OCI-LY1 (cell line): ENCODE measurements around the gene C2orf72.
"Not testable (repeated sequence)": the region's sequence is repeated elsewhere in the genome, so short reads cannot be mapped to it uniquely, and the experiment has no call there.

ENCODE experiments used
- H2AFZ ChIP-seq: fragments of 200-600 bp; sonication (generic), shearing (Covaris generic); 2 replicates; pipeline ENCODE4 v1.6.0; 2014; ENCODE audit warnings: antibody characterized with exemption, mild to moderate bottlenecking, low read length
- H3F3A ChIP-seq: fragments of 200-600 bp; sonication (generic), shearing (Covaris generic); 2 replicates; pipeline ENCODE4 v1.6.0; 2014; ENCODE audit warnings: mild to moderate bottlenecking, antibody characterized with exemption, low read length, moderate library complexity; ENCODE audit not compliant: insufficient read depth
- H3K27ac ChIP-seq: fragments of 200-600 bp; sonication (generic); 2 replicates; pipeline ENCODE4 v1.5.1; 2014; ENCODE audit warnings: low read length, mixed run types, mild to moderate bottlenecking, low read depth; ENCODE audit not compliant: poor library complexity, severe bottlenecking
- H3K27me3 ChIP-seq: fragments of 200-600 bp; sonication (generic); 2 replicates; pipeline ENCODE4 v1.6.0; 2014; ENCODE audit warnings: antibody characterized with exemption, mild to moderate bottlenecking, low read length, moderate library complexity; ENCODE audit not compliant: insufficient read depth
- H3K36me3 ChIP-seq: fragments of 200-600 bp; sonication (generic); 2 replicates; pipeline ENCODE4 v1.6.1; 2014; ENCODE audit warnings: mild to moderate bottlenecking, antibody characterized with exemption, low read length, moderate library complexity, mixed read lengths; ENCODE audit not compliant: insufficient read depth
- H3K4me1 ChIP-seq: fragments of 200-600 bp; sonication (generic); 2 replicates; pipeline ENCODE4 v1.5.1; 2014; ENCODE audit warnings: mild to moderate bottlenecking, low read length, moderate library complexity; ENCODE audit not compliant: insufficient read depth, severe bottlenecking
- H3K4me2 ChIP-seq: fragments of 200-600 bp; sonication (generic), shearing (Covaris generic); 2 replicates; pipeline ENCODE4 v1.6.1; 2014; ENCODE audit warnings: low read length
- H3K4me3 ChIP-seq: fragments of 200-600 bp; sonication (generic); 2 replicates; pipeline ENCODE4 v1.5.1; 2014; ENCODE audit warnings: low read length, low read depth, mild to moderate bottlenecking, mixed read lengths; ENCODE audit not compliant: poor library complexity, severe bottlenecking
- H3K79me2 ChIP-seq: fragments of 200-600 bp; shearing (Covaris generic); 2 replicates; pipeline ENCODE4 v1.6.1; 2016; ENCODE audit warnings: mixed run types, low read length, mixed read lengths; ENCODE audit not compliant: insufficient read depth
- H3K9ac ChIP-seq: fragments of 200-600 bp; sonication (generic), shearing (Covaris generic); 2 replicates; pipeline ENCODE4 v1.6.1; 2014; ENCODE audit warnings: mild to moderate bottlenecking, low read length, mixed read lengths
- H3K9me2 ChIP-seq: fragments of 200-600 bp; sonication (generic), shearing (Covaris generic); 2 replicates; pipeline ENCODE4 v1.6.1; 2014; ENCODE audit warnings: low read depth, mild to moderate bottlenecking, low read length, mixed read lengths
- H3K9me3 ChIP-seq: fragments of 200-600 bp; shearing (Covaris generic); 2 replicates; pipeline ENCODE4 v1.6.1; 2014; ENCODE audit warnings: low read length, mixed read lengths
- H4K20me1 ChIP-seq: fragments of 200-600 bp; sonication (generic), shearing (Covaris generic); 2 replicates; pipeline ENCODE4 v1.6.0; 2016; ENCODE audit warnings: mild to moderate bottlenecking, low read length; ENCODE audit not compliant: insufficient read depth
- EZH2 ChIP-seq: fragments of 200-600 bp; sonication (generic), shearing (Covaris generic); IDR thresholded peaks from 2 replicates; pipeline ENCODE4 v1.8.0; 2017; ENCODE audit warnings: borderline replicate concordance, mixed run types, mild to moderate bottlenecking, antibody characterized with exemption, low read length, moderate library complexity, mixed read lengths
- TF ChIP-seq, protein P1 (sequence below): fragments of 200-600 bp; sonication (generic), shearing (Covaris generic); IDR thresholded peaks from 2 replicates; pipeline ENCODE4 v1.5.1; 2017; ENCODE audit warnings: mild to moderate bottlenecking, antibody characterized with exemption, low read length, moderate library complexity, mixed read lengths

Gene C2orf72

DNA sequence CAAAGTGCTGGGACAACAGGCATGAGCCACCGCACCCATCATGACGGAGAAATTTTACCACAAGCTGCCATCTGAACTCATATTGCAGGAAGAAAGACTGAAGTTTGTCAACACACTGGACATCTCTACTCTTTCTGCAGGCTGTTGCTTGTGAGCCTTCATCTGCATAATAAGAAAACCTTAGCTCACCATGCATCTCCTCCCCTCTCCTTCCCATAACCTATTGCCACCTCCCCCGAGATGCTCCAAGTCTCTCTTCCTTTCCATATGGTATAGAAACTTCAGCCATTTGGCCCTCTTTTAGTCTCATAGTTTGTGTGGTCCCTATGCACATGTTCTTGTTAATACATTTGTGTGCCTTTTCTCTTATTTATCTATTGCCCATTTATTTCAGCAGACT, 19.1 kb upstream of the C2orf72 start:
- no peaks in the 10 kb centered on the region for H3K9me2 ChIP-seq
- no peak overlapping the region for H3K4me3 ChIP-seq
- no peaks in the 10 kb centered on the region for H3K36me3 ChIP-seq
- H3K9ac ChIP-seq = no peak overlapping the region
- H4K20me1 ChIP-seq = no peaks in the 10 kb centered on the region
- H3K27ac ChIP-seq = no peak overlapping the region
- no peak overlapping the region for H2AFZ ChIP-seq
- H3K4me1 ChIP-seq = no peaks in the 10 kb centered on the region
- H3K9me3 ChIP-seq = no peaks in the 10 kb centered on the region
- H3K79me2 ChIP-seq = no peaks in the 10 kb centered on the region
- H3F3A ChIP-seq = no peaks in the 10 kb centered on the region
- no peak overlapping the region for H3K4me2 ChIP-seq
- peaks cover 3% of the 10 kb centered on the region; the same call in 1 of the 2 replicates for H3K27me3 ChIP-seq
- no peak for TF ChIP-seq EZH2
- TF ChIP-seq, protein P1, sequence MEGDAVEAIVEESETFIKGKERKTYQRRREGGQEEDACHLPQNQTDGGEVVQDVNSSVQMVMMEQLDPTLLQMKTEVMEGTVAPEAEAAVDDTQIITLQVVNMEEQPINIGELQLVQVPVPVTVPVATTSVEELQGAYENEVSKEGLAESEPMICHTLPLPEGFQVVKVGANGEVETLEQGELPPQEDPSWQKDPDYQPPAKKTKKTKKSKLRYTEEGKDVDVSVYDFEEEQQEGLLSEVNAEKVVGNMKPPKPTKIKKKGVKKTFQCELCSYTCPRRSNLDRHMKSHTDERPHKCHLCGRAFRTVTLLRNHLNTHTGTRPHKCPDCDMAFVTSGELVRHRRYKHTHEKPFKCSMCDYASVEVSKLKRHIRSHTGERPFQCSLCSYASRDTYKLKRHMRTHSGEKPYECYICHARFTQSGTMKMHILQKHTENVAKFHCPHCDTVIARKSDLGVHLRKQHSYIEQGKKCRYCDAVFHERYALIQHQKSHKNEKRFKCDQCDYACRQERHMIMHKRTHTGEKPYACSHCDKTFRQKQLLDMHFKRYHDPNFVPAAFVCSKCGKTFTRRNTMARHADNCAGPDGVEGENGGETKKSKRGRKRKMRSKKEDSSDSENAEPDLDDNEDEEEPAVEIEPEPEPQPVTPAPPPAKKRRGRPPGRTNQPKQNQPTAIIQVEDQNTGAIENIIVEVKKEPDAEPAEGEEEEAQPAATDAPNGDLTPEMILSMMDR = no peak

DNA sequence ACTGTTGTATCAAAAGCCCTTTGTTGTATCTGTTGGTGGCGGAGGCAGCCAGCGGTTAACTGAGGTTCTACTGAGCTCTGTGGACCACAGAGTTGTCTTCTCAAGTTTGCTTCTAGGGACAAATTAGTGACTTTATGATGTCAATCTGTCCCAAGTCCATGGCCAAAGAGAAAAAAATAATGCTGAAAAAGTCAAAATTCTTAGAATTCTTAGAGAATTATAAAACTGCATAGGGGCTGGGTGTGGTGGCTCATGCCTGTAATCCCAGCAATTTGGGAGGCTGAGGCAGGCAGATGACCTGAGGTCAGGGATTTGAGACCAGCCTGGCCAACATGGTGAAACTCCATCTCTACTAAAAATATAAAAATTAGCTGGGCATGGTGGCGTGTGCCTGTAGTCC, 12.3 kb upstream of the C2orf72 start:
- not testable (repeated sequence) for H3K27ac ChIP-seq, H3K27me3 ChIP-seq

DNA sequence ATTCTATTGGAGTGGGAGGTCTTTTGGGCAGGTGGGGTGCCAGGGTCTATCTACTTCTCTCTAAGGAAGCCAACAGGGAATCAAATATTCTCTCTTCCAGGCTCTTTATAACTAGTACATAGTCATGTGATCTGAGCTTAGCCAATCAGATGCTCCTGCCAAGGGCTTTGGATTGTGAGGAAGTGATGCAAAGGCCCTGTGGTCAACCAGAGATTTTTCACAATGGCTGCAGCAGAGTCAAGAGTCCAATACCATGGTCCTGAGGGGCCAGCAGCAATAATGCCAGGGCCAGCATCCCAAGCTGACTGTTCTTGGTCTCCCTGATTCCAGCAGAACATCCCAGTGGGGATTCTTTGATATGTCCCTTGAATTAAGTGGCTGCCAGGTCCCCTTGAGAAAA, 8.4 kb upstream of the C2orf72 start:
- no peaks in the 10 kb centered on the region for H3K27me3 ChIP-seq
- no peaks in the 10 kb centered on the region for H3F3A ChIP-seq
- no peaks in the 10 kb centered on the region for H3K79me2 ChIP-seq
- H3K9me3 ChIP-seq = no peaks in the 10 kb centered on the region
- no peak overlapping the region for H3K4me3 ChIP-seq
- no peak overlapping the region for H2AFZ ChIP-seq
- H3K4me1 ChIP-seq = no peaks in the 10 kb centered on the region
- TF ChIP-seq EZH2 = no peak
- TF ChIP-seq, protein P1 = no peak
- no peak overlapping the region for H3K9ac ChIP-seq
- no peaks in the 10 kb centered on the region for H3K9me2 ChIP-seq
- H3K36me3 ChIP-seq = no peaks in the 10 kb centered on the region
- no peak overlapping the region for H3K4me2 ChIP-seq
- no peak overlapping the region for H3K27ac ChIP-seq
- H4K20me1 ChIP-seq = no peaks in the 10 kb centered on the region

More for the DNA sequence above, 12.3 kb upstream of the C2orf72 start:
- H3F3A ChIP-seq, H3K4me2 ChIP-seq, H3K4me3 ChIP-seq, H3K9ac ChIP-seq, H3K9me3 ChIP-seq, H4K20me1 ChIP-seq, H3K4me1 ChIP-seq, H3K9me2 ChIP-seq, H3K36me3 ChIP-seq, H2AFZ ChIP-seq, H3K79me2 ChIP-seq: not testable (repeated sequence)

DNA sequence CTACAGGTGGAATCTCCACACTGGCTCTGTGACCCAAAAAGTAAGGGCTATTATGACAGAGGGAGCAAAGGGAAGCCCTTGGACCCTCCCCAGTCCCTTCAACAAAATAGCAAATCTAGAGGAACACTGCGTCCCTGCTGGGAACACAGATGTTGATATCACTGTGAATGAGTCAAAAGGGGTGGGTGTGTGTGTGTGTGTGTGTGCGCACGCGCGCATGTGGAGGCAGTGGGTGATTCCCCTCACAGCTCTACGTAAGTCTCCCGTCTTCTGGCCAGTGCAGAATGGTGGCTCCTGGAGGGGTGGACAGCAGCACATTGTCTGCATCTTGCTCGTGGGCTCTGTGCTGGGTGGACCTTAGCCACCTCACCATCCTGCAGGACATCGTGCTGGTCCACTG, 7.8 kb upstream of the C2orf72 start:
- no peak overlapping the region for H3K27ac ChIP-seq
- H3K27me3 ChIP-seq = no peaks in the 10 kb centered on the region
- H3F3A ChIP-seq = no peaks in the 10 kb centered on the region

More for the DNA sequence above, 7.8 kb upstream of the C2orf72 start:
- no peaks in the 10 kb centered on the region for H3K79me2 ChIP-seq
- no peaks in the 10 kb centered on the region for H4K20me1 ChIP-seq
- H3K4me2 ChIP-seq = no peak overlapping the region
- TF ChIP-seq, protein P1 = no peak
- no peak for TF ChIP-seq EZH2
- no peak overlapping the region for H3K9ac ChIP-seq
- H3K9me2 ChIP-seq = no peaks in the 10 kb centered on the region
- H3K36me3 ChIP-seq = no peaks in the 10 kb centered on the region
- peaks cover 5% of the 10 kb centered on the region for H3K4me1 ChIP-seq
- H3K9me3 ChIP-seq = no peaks in the 10 kb centered on the region
- no peak overlapping the region for H2AFZ ChIP-seq
- no peak overlapping the region for H3K4me3 ChIP-seq
